GM18517 (cell line): ENCODE measurements around the gene PDSS1.
"Not testable (repeated sequence)": the region's sequence is repeated elsewhere in the genome, so short reads cannot be mapped to it uniquely, and the experiment has no call there.

ENCODE experiments used
- ATAC-seq: cut with Tn5 transposase; IDR thresholded peaks from one replicate; pipeline ENCODE4 v1.9.1; 2021; ENCODE audit warnings: mild to moderate bottlenecking, moderate library complexity; ENCODE audit not compliant: unreplicated experiment

The PDSS1 gene, protein sequence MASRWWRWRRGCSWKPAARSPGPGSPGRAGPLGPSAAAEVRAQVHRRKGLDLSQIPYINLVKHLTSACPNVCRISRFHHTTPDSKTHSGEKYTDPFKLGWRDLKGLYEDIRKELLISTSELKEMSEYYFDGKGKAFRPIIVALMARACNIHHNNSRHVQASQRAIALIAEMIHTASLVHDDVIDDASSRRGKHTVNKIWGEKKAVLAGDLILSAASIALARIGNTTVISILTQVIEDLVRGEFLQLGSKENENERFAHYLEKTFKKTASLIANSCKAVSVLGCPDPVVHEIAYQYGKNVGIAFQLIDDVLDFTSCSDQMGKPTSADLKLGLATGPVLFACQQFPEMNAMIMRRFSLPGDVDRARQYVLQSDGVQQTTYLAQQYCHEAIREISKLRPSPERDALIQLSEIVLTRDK

DNA sequence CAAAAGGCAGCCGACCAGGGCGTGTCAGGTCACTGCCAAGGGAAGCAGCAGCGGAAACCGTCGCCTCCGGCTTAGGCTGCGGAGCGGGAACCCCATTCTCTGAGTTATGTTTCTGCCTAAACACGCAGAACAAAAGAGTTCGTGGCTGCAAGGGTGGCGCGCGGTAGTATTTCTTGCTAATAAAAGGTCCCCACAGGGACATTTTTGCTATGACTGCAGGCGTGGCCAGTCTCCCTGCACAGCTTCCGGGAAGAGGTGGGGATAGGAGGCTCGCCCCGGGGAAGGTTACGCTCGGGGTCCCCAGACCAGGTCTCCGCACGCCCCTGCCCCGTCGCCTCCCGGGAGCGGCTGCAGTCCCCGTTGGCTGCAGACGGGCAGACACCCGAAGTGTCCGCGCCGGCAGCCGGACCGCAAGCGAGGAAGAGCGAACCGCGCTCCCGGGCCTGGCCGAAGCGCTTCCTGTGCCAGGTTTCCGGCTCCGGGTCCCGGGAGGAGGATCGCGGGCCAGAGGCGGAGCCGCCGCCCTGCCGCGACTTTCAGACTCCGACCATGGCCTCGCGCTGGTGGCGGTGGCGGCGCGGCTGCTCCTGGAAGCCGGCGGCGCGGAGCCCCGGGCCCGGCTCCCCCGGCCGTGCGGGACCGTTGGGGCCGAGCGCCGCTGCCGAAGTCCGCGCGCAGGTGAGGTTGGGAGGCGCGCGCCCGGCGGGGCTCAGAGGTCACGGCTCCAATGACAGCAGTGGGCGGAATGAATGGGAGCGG, at the start of gene PDSS1:
Gene PDSS1, plus strand, starts transcription at position 539 of the 759 bp plus-strand sequence. Its CDS starts 11 bp downstream, at position 550.
- peak; percentile 74 for ATAC-seq

DNA sequence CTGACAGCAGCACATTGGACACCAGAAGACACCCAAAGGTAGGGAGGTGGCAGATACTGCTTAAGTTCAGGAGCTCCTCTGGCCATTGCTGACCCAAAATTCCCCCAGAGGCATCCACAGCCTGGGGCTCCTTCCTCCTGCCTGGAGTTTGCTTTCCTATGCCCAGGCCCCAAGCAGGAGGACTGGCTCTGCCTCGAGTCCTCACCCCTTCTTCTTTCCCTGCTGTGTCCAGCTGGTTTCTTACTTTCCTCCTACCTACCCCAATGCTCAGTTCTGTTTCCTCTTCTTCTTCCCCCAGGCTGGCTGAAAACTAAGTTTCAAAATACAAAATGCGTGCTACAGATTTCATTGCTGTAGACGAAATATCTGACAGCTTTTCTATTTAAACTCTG, 49.3 kb upstream of the PDSS1 start:
- ATAC-seq: not testable (repeated sequence)

DNA sequence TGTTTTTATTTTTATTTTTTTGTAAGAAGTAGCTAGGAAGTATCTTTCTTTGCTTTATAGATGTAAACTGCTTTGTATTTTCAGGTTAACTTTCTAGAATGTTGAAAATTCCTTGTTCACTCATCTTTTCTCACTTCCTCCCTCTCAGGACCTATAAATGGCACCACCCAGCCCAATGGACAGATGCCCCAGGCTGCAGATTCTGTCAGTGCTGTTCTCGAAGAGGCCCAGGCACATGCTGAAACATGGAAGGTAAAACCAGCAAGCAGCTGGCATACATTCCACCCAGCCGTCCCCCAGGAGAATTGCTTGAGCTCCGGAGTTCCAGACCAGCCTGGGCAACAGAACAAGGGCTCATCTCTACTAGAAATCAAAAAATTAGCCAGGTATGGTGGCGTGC, 47.1 kb upstream of the PDSS1 start:
- ATAC-seq: no peak

DNA sequence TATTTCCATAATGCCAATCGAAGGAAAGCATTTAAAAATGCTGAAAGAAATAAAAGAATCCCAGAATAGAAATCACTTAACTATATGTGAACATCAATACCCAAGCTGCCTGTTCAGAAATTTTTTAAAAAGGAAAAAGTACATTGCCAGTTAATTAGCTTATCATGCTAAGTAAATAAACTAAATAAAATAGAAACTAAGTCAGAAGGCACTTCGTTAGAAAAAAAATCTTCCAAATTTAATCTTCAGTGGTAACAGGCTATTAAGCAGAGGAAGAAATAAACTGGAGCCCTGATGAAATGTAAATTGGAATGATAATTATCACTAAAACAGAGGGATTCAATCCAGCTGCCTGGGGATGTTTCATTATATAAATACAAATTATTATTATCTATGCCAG, 46.0 kb upstream of the PDSS1 start:
- ATAC-seq: not testable (repeated sequence)

DNA sequence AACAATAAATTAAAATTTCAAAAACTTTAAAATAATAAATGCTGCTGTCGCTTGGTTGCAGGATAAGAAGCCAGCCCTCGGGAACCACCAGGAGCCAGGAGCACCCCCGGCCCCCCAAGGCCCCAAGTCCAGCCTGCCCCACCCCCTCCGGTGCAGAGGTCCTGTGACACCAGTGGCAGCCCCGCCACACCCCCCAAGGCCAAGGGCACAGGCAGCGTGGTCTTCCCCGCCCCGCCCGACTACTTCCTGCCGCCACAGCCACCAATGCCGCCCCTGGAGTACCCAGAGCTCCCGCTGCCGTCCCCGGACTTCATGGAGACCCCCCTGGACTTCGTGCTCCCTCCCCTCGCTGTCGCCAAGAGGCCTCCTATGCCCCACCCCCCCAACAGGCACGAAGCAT, 44.5 kb upstream of the PDSS1 start:
- ATAC-seq: no peak

DNA sequence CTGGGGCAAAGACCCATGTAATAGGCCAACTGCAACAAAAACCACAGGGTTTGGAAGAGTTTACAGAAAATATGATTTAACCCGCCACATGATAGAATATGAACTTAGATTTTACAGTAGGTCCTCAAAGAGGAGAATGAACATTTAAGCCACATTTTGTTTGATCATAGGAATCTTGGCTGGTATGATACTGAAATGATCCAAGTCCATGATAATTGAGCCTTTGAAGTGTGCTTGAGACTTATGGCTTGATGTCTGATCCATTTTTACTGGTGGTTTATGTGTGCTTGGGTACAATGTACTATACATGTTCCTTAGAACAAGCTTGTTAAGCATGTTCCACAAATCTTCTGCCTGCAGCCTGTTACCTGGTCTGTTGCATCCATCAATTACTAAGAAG, 41.8 kb upstream of the PDSS1 start:
- no peak for ATAC-seq

DNA sequence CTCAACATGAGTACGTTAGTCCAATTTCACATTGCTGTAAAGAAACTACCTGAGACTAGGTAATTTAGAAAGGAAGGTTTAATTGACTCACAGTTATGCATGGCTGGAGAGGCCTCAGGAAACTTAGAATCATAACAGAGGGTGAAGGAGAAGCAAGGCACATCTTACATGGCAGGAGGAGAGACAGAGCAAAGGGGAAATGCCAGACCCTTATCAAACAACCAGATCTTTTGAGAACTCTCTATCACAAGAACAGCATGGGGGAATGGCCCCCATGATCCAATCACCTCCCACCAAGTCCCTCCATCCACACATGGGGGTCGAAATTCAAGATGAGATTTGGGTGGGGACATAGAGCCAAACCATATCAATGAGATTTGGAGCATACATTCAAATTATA, 34.6 kb upstream of the PDSS1 start:
- ATAC-seq: no peak

DNA sequence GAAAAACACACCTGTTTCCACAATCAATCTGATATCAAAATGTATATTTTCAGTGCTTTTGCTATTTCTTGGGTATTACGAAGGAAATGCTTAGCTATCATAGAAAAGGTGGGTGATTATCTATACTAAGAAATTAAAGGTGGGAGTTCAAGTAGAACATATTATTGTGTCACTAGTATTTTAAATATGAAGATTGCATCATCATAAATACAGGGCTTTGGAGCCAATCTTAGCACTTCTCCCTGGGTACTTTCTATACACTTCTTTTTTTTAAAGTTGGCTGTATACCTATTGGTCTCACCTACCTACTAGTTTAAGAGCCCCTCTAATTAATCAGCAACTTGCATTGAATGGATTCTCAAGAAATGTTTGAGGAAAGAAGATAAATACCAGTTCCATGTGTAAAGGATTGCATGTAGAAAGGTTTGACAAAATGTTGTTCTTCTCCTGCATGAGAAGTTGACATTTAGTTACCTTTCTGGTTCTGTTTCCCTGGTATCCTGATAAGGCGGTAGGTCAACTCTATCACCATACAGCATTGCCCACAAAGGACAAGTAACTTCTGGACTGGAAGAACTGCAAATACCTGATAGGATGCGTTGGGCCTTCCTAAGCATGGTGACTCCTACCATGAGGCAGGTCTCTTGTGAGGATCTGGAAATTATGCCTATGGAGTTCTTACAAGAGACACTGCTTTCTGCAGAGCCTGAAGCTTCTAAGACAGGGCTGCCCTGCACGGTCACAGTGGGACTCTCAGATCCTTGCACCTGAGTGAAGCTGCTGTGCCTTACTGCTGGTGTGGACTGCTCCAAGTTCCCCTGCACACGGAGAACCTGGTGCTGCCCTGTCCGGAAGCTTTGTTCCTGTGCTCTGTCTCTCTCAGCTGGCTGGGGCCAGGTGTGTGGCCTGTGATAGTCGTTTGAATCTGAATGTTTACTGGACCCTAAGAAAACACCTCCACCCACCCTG, 32.1 kb upstream of the PDSS1 start:
- no peak for ATAC-seq

DNA sequence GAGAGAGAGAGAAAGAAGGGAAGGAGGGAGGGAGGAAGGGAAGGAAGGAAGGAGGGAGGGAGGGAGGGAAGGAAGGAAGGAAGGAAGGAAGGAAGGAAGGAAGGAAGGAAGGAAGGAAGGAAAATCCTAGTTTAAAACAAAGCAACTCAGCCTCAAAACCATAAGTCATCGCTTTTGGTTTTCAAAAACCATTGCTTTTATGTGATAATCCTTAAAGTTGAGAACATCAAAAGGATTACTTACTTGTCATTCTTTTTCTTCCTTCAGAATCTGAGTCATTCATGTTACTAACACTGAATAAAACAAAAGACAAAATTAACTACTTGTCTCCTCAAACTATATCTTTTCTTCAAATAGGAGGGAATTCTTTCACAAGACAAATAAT, 21.6 kb upstream of the PDSS1 start:
- ATAC-seq: no peak

DNA sequence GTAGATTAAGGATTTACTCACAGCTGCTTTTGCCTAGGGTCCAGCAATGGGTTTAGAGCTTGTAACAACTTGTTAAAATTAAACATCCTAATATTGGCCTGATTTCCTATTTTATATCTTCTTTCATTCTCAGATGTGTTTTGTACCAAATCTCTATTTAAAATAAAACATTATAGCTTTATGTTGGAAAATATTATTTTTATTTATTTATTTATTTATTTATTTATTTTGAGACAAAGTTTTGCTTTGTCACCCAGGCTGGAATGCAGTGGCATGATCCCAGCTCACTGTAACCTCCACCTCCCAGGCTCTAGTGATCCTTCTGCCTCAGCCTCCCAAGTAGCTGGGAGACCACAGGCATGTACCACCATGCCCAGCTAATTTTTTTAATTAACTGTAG, 17.9 kb upstream of the PDSS1 start:
- ATAC-seq: no peak

DNA sequence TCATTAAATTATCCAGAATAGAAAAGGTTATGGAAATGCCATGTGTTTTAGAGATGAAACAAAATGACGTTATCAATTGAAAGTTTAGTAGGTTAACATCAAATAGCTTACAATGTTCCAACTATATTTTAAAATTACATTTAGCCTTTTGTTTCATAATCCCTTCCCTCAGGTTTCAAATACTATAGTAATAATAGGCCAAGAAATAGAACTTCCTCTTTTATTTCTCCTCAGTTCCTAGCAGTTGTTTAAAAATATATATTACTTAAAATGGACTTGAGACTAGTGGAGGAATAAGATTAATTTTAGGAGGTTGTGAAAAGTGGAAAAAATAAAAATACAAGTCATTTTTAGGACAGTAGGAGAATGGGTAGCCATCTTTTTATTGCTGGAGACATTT, 16.4 kb upstream of the PDSS1 start:
- ATAC-seq: no peak

DNA sequence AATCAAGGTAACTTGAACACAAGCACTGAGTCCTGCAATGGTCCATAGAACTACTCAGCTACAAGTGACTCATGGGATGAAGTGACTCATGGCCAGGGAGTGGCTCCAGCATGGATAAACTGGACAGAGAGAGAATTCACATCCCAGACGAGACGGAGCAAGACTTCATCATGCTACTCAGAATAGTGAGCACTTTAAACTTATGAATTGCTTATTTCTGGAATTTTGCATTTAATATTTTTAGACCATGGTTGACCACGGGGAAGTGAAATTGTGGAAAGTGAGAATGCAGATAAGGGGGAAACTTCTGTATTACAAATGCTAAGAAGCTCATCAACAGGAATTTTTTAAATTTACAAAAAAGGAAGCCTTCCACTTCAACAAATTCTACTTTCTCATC, 15.5 kb upstream of the PDSS1 start:
- ATAC-seq: not testable (repeated sequence)

DNA sequence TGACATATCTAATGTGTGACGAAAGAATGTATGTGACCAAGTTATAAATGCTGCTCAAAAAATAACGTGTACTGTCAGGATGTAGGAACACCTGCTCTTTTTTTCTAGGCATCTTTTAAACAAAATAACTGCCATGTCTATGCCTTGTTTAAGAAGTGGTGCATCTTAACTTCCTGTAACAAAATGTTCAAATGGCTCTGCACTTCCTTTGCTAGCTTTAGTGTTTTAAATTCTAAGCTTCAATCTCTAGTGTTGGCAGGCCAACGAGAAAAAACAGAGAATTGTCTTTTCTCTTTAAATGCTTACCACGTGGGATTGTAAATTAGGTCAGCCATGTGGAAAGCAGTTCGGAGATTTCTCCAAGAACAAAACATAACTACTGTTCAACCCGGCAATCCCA, 14.6 kb upstream of the PDSS1 start:
- ATAC-seq: no peak

DNA sequence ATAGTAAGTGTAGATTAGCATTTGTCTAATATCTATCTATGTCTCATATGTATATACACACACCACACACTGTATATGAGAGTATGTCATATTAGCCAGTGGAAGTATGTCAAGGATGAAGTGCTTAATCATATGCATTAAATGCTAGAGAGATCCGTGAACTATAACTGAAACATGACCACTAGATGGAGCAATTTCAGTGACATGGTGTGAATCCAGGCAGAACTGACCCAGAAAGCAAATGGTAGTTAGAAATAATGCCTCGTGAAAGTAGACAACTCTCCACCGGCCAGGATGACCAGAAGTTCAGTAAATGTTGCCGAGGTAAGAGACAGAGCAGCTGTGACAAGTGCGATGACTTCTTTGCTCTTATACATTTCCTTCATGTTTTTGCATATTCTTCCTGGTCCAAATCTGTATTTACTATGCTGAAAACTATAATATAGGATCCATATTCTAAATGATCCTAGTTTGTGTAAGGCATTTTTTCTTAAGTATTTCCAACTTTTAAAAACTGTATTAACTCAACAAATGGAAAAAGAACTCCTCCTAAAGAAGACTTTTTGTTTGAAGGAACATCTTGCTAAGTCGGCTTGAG, 12.7 kb upstream of the PDSS1 start:
- ATAC-seq: peak; percentile 95

DNA sequence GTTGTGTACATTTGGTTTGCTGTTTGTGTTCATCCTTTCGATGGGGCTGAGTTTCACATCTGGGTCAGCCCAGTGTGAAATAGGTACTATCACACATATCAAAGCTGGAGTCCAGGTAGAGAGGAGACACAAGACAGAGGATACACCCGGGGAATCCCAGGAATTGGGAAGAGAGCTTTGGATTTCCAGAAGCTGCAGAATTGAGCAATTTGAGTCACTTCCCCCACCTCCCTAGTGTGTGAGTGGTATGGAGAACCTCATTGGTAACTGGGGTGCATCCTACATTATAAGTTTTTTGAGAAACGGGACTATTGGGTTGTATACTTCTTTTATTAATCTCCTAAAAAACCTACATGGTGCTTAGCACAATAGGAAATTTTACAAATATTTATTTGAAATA, 12.1 kb upstream of the PDSS1 start:
- ATAC-seq: no peak

DNA sequence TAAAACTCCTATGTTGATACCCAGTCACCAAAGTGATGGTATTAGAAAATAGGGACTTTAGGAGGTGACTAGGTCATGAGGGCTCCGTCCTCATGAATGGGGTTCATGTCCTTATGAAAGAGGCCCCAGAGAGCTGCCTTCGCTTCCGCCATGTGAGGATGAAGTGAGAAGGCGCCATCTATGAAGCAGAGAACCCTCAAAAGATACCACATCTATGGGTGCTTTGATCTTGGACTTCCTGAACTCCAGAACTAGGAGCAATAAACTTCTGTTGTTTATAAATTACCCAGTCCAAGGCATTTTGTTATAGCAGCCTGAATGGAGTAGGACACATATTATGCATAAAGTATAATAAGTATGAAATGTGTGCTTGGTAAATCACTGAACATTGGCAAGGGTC, 8.1 kb upstream of the PDSS1 start:
- ATAC-seq: no peak

DNA sequence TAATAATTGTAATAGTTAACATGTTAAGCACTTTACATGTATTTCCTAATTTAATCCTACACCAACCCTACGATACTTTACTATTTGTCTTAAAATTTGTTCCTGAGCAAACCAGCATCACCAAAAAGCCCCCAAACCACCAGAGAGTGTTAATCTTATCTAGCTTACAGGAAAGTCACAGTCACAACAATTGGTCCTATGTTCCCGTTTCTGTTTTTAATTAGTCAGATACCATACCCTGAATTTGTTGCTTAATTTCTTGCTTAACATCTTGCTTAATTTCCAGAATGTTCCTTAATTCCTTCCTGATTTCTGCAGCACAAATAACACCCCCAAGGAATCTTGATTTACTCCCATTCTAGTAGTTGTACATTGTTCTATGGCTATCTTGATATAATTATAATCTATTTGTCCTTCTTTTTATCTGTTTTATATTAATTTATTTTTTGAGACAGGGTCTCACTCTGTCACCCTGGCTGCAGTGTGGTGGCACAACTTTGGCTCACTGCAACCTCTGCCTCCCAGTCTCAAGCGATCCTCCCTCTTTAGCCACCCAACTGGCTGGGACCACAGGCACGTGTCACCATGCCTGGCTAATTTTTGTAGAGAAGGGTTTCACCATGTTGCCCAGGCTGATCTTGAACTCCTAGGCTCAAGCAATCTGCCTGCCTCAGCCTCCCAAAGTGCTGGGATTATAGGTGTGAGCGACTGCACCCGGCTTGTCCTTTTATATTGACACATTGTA, 6.6 kb upstream of the PDSS1 start:
- no peak for ATAC-seq

DNA sequence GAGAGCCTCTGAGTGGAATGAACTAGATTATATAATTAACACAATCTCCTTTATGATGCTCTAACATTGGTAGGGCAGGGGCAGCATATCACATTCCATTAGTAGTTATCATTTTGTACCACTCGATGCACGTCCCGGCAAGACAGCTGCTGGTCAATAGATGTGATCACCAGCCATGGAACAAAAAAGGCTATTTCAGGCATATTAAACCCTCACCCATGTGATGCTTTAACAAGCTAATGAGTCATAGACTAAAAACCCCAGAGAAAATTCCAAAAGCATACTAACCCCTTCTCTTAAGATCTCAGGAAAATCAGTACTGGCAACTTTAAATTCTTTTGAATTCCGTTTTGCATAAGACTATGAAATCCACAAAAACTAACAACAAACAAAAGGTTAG, 3.0 kb upstream of the PDSS1 start:
- ATAC-seq: not testable (repeated sequence)

DNA sequence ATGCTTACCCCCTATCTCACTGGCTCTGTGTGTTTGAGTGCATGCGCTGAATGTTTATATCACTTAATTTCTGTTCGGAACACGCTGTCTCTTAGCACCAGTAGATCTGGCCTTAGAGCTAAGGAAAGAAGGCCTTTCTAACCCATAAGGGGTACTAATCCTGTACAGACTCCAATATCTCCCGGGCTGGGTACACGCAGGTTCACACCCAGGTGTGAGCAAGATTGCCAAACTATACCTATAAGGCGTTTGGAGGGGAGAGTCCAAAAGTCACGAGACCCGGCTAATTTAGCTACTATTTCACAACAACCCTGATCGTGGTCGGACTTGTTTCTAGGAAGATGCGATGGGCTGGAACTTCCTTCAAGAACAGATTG, 727 bp upstream of the PDSS1 start:
- ATAC-seq: peak; percentile 2

DNA sequence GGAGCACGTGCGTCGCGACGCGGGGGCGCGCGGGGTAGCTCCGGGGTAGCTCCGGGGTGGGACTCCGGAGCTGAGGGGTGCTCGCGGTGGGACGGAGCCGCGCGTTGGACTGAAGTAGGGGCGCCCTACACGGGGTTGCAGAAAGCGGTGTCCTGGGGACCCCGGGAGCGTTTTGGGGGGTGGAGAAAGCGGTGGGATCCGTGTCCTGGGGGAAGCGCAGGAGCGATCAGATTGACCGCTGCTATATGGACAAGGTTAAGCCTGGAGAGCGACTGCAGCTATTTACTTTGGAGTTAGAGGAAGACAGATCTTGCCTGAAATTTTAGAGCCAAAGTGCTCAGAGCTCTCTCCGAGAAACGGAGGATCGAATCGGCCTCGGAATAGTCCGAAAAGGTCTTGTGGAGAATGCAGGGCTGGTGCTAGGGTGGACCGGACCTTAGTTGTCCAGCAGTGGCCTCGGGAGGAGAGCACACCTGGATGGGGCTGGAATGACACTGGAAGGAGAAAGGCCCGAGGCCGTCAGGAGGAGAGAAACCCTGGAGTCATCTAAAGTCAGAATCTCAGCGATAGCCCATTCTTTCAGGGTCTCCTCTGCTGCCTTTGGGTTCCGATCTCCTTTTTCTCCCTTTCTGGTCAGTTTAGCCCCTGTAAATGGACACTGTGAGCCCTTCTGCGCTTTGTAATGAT, 564 bp downstream of the PDSS1 start:
- ATAC-seq: no peak
